GM20431 (cell line): ENCODE results near the gene FAM89B.
"Not testable (repeated sequence)": the region's sequence is repeated elsewhere in the genome, so short reads cannot be mapped to it uniquely, and the experiment has no call there.

Experiments
- in situ Hi-C: fragments of 300-500 bp; cut with MseI, MboI; formaldehyde crosslinking; loops from one replicate; pipeline ENCODE4 v1.15.0; 2020; ENCODE audit warnings: low sequenced_read_pairs; ENCODE audit not compliant: unreplicated experiment

FAM89B gene

GRCh38 chr11:65572356-65573051 is at the start of gene FAM89B:
TSS of gene FAM89B (plus strand) at chr11:65572538. CDS start at chr11:65572670, 132 bp downstream.
- in situ Hi-C loops, result no loop called here

GRCh38 chr11:65522718-65523630 is 49.4 kb upstream of the FAM89B start:
- in situ Hi-C loops, result not testable (repeated sequence)

- in situ Hi-C loops, result not testable (repeated sequence)
Measured at GRCh38 chr11:65523631-65523968, 48.7 kb upstream of the FAM89B start.

DNA sequence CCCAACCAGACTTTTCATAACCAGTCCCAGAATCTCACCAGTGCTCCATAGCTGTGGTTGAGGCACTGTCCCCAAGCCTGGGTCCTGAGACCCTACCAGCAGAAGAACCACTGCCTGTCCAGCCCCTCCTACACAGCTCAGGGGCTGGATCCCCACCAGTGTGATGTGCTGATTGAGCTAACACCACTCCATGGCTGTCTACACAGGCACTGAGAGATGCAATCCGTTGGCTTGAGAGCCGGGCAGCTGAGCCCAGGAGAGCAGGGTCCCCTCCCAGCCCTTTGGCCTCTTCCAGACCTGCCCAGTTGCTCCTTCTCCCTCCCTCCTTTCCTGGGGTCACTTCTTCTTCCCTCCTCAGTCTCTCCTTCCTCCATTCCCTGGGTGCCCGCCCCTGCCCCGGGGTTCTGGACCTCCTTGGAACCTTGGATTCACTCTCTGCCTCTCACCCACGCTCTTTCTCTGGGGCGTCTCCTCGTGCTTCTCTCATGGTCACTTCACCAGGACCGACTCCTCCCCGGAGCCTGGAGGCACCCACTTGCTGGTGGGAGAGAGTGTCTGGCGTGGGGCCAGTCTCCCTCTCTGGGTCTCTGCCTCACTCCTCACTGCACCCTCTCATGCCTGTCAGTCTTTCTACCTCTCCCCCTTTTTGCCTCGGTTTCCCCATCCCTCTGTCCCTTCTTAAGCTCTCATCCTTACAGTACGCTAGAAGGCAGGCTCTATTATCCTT is 48.2 kb upstream of the FAM89B start:
- in situ Hi-C loops, result no loop called here

- in situ Hi-C loops, result no loop called here
Measured at GRCh38 chr11:65524741-65525545, 47.4 kb upstream of the FAM89B start, which contains the start of gene SCYL1. TSS of gene SCYL1 (plus strand) at chr11:65525083. CDS start at chr11:65525154, 71 bp downstream.

DNA sequence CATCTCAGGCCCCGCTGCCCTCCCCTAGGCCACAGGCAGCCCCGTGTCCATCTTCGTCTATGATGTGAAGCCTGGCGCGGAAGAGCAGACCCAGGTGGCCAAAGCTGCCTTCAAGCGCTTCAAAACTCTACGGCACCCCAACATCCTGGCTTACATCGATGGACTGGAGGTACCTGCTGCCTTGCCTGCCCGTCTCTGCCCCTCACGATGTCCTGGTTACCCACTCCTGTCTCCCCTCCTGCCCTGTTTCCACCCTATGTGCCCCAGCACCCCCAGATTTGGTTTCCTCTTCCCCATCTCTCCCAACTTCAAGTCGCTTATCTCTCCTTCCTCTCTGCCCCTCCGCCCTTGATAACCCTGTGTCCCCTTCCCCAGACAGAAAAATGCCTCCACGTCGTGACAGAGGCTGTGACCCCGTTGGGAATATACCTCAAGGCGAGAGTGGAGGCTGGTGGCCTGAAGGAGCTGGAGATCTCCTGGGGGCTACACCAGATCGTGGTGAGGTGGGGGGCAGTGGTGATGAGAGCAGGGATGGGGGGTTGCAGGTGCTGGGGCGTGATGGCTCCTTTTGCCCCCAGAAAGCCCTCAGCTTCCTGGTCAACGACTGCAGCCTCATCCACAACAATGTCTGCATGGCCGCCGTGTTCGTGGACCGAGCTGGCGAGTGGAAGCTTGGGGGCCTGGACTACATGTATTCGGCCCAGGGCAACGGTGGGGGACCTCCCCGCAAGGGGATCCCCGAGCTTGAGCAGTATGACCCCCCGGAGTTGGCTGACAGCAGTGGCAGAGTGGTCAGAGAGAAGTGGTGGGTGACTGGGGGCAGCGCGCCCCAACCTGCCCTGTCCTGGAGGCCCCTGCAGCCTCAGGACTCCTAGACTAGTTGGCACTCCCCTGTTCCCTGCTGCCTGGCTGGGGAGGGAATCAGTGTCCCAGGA is 46.5 kb upstream of the FAM89B start:
- in situ Hi-C loops, result no loop called here

- in situ Hi-C loops, result no loop called here
Measured at GRCh38 chr11:65526744-65527143, 45.6 kb upstream of the FAM89B start.

DNA sequence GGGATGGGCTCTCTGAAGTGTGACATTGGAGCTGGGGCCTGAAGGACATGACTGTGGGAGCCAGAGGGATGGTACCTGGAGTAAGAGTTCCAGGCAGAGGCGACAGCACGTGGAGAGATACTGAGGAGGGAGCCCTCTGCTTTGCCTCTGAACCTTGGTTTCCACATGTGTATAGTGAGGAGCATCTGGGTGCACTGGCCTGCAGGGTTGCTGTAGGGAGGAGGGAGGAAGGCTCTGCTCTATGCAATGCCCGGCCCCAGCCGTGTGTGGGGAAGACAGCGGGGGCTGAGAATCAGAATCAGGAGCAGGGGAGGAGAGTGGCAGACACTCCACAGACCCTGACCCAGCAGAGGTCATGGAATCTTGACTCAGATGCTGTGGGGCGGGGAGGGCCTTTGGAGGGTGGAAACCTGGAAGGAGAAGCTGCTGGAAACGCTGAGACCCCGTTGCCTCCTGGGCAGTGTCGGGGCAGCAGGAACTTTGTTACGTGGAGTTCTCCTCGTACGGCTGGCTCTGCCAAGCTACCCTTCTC is 43.5 kb upstream of the FAM89B start:
- in situ Hi-C loops, result no loop called here

DNA sequence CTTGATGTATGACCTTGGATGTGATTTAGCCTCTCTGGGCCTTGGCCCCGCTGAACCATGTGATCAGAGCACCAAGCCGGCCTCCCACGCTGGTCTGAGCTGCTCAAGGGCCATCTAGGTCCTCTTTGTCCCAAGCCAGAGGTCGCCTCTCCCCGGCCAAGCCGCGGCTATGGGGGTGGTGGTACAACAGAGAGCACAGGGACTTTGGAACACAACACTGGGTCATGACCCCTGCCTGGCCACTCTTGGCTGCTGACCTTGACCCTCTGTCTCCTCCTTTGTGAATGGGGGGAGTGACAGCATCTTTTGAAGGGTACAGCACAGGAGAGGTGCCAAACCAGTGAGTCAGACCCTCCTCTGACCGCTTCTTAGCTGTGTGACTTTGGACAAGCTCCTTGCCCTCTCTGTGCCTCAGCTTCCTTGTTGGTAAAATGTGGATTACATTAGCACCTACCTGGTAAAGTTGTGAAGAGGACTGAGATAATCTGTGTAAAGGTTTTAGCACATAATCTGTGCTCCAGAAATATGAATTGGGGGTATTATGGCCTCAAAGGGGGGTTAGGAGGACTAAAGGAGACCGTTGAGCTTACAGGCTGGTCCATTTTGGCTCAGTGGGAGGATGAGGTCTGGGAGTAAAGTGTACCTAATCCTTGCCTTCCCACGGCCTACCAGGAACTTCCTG is 42.7 kb upstream of the FAM89B start:
- in situ Hi-C loops, result no loop called here

DNA sequence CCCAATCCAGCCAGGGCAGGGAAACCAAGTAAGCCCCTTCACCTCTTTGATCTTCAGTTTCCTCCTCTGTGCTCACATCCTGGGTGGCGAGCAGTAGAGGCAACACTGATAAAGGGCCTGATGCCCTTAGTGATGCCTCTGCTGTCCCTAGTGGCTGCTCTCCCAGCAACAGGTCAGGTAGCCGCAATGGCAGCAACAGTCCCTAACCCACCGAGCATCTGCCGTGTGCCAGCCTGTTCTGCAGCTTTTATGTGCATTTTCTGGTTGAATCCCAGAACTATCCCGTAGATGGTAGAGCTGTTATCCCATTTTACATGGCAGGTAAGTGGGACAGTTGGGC is 42.2 kb upstream of the FAM89B start:
- in situ Hi-C loops, result no loop called here

DNA sequence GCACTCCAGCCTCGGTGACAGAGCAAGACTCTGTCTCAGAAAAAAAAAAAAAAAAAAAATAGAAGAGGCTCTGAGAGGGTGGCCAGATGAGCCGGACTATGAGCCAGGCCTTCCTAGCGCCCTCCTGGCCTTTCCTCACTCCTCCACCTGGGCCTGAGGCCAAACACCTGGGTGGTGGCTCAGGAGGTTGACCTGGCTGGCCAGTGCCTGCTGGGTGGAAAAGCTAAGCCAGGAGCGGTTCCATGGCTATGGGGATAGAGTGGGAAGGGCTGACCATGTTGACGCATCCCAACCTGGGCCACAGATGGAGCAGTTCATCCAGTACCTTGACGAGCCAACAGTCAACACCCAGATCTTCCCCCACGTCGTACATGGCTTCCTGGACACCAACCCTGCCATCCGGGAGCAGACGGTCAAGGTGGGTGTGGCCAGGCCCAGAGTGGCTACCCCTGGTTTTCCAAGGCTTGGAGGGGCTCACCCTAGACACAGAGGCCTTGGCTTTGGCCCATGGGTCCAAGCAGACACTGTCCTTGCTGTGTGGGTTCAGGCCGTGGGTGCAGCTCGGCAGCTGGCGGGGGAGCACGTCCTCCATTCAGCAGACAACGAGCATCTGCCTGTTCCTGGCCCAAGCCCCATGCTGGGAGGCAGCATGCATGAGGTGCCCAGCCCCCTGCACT is 39.8 kb upstream of the FAM89B start:
- in situ Hi-C loops, result no loop called here

DNA sequence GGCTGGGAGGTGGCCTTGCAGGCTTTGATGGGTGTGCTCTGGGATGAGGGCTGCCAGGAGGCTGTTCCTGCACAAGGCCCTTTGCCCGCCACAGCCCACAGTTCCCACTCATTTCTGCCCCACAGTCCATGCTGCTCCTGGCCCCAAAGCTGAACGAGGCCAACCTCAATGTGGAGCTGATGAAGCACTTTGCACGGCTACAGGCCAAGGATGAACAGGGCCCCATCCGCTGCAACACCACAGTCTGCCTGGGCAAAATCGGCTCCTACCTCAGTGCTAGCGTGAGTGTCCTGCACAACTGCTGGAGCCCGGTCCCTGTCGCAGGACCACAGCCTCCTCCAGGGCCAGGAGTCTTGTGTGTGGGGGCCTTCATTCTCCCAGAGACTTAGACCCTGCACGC is 37.2 kb upstream of the FAM89B start:
- in situ Hi-C loops, result no loop called here

GRCh38 chr11:65536412-65537295 is 35.7 kb upstream of the FAM89B start:
- in situ Hi-C loops, result no loop called here

- in situ Hi-C loops, result no loop called here
Measured at GRCh38 chr11:65537296-65537597, 35.1 kb upstream of the FAM89B start.

DNA sequence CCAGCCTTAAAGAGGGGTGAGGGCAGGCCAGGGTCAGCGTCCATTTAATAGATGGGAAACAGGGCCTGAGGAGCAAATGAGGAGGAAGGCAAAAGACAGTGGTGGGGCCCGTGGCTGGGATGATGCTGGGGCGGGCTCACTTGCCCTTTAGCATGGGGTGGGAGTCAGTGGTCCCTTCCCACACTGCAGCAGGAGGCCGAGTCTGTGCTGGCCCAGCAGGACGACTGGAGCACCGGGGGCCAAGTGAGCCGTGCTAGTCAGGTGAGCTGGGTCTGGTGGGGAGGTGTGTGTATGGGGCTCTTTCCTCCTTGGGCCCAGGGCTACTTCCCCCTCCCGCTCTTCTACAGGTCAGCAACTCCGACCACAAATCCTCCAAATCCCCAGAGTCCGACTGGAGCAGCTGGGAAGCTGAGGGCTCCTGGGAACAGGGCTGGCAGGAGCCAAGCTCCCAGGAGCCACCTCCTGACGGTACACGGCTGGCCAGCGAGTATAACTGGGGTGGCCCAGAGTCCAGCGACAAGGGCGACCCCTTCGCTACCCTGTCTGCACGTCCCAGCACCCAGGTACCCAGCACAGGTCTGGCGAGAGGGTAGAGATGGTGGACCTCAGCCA is 34.6 kb upstream of the FAM89B start:
- in situ Hi-C loops, result no loop called here

DNA sequence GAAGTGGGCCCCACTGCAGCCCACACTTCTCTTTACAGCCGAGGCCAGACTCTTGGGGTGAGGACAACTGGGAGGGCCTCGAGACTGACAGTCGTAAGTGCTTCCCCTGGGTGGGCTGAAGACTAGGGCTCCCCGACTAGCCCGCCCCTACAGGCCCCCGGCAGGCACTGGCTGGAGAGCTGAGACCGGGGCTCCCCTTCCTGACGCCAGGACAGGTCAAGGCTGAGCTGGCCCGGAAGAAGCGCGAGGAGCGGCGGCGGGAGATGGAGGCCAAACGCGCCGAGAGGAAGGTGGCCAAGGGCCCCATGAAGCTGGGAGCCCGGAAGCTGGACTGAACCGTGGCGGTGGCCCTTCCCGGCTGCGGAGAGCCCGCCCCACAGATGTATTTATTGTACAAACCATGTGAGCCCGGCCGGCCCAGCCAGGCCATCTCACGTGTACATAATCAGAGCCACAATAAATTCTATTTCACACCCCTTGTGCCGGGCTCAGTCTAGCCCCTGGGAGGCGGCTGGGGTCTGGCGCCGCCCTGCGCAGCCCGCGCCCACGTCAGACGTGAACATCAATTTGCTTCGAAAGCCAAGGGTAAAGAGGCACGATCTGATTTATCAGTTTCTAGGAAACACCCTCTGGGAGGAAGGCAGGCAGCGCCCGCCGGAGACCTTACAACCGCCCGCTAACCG is 34.0 kb upstream of the FAM89B start:
- in situ Hi-C loops, result no loop called here
